Dendritic cell treated with granulocyte-macrophage colony-stimulating factor and Interleukin-4, amounts not matched to agents 40 ng/mL and 50 ng/mL, for 4 days (primary cell): ENCODE data around the gene CFAP141.

Source experiments
- H3K27ac Mint-ChIP-seq: one replicate; pipeline ENCODE4 v1.8.0; 2022; ENCODE audit warnings: mild to moderate bottlenecking, mixed read lengths
- H3K27me3 Mint-ChIP-seq: one replicate; pipeline ENCODE4 v1.8.0; 2022; ENCODE audit warnings: mild to moderate bottlenecking, mixed read lengths
- H3K36me3 Mint-ChIP-seq: one replicate; pipeline ENCODE4 v1.8.0; 2022; ENCODE audit warnings: low read depth, mixed read lengths
- H3K4me1 Mint-ChIP-seq: one replicate; pipeline ENCODE4 v1.8.0; 2022; ENCODE audit warnings: low read depth, mixed read lengths
- H3K4me3 Mint-ChIP-seq: one replicate; pipeline ENCODE4 v1.8.0; 2022; ENCODE audit warnings: mild to moderate bottlenecking, moderate library complexity, mixed read lengths
- H3K9me3 Mint-ChIP-seq: one replicate; pipeline ENCODE4 v1.8.0; 2022; ENCODE audit warnings: mixed read lengths
- intact Hi-C: fragments of 100-400 bp; cut with micrococcal nuclease; formaldehyde crosslinking; loops from one replicate; pipeline ENCODE4 v1.15.0; 2022

Gene CFAP141

DNA sequence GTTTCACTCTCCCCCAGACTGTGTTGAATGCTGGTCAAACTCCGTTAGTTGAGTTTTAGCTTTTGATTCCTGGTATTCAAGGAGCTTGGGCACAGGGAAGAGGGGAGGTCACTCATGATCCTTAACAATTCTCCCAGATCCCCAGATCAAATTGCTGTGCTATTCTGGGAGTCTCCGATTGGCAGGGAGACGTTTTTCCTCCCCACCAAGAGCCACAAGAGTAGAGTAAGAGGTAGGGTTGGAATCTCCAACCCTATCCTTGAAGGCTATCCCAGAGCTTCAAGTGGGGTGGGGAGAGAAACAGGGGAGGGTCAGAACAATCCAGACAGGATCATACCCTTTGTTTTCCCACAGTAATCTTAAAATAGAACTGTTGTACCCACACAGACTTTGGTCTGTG lies 13.7 kb downstream of the CFAP141 start:
- intact Hi-C loops: no loop called here
- H3K9me3 Mint-ChIP-seq: no peaks in the 10 kb centered on the region
- H3K27me3 Mint-ChIP-seq: peaks cover 9% of the 10 kb centered on the region
- no peak overlapping the region for H3K4me3 Mint-ChIP-seq
- H3K36me3 Mint-ChIP-seq: no peaks in the 10 kb centered on the region
- H3K27ac Mint-ChIP-seq: peak overlapping the region; percentile 44
- peaks cover 42% of the 10 kb centered on the region for H3K4me1 Mint-ChIP-seq

DNA sequence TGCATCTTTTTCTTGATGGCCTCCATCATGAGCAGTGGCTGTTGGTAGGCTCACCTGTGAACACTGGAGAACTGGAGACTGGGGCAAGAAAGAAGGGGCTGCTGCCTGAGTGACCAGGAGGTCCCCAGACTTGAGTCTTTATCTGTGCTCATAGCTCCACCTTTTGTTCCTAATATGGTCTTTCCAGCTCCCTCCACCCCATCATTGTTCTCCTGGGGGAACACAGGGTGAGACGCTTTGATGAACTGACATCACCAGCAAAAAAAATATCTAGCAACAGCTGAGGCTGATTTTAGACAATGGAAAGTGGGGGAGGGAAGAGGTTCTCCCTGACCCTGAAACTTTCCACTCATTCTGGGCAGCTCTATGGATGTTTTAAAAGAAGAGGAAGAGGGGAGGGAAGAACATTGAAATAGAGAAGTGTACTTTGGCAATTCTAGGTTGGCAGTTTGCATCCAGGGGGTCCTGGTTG lies 14.1 kb downstream of the CFAP141 start, which contains the start of gene TPM3:
Gene TPM3, minus strand, starts transcription at position 111 of the 472 bp plus-strand sequence. Its CDS starts 82 bp downstream, at position 29.
- Mint-ChIP-seq H3K27ac (peak within 1 kb of the TSS; percentile 44), H3K36me3 (no peaks in the 10 kb centered on the region), H3K27me3 (peaks cover 9% of the 10 kb centered on the region), H3K4me1 (peaks cover 42% of the 10 kb centered on the region), H3K9me3 (no peaks in the 10 kb centered on the region), H3K4me3 (no peak within 1 kb of the TSS)
- intact Hi-C loops: no loop called here

DNA sequence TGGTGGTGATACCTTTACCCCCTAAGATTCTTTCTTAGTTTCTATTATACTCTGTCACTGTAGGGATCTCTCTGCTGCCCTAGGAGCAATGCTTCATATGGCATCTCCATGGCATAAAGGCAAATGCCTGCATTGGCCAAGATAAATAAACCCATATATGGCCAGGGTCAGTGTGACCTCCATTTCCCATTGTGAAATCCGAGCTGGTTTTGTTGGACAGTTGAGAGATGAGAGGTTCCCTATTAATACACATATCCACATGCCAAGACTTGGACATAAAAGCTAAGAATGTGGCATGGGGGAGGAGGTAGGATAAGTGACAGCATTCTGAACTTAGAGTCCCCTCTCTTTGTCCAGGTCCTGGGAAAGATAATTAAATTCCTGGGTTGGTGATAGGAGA lies 15.6 kb downstream of the CFAP141 start:
- no peaks in the 10 kb centered on the region for H3K9me3 Mint-ChIP-seq
- H3K36me3 Mint-ChIP-seq: no peaks in the 10 kb centered on the region
- intact Hi-C loops: no loop called here
- H3K4me3 Mint-ChIP-seq: no peak overlapping the region
- H3K27me3 Mint-ChIP-seq: peaks cover 9% of the 10 kb centered on the region
- peaks cover 42% of the 10 kb centered on the region for H3K4me1 Mint-ChIP-seq
- H3K27ac Mint-ChIP-seq: no peak overlapping the region

DNA sequence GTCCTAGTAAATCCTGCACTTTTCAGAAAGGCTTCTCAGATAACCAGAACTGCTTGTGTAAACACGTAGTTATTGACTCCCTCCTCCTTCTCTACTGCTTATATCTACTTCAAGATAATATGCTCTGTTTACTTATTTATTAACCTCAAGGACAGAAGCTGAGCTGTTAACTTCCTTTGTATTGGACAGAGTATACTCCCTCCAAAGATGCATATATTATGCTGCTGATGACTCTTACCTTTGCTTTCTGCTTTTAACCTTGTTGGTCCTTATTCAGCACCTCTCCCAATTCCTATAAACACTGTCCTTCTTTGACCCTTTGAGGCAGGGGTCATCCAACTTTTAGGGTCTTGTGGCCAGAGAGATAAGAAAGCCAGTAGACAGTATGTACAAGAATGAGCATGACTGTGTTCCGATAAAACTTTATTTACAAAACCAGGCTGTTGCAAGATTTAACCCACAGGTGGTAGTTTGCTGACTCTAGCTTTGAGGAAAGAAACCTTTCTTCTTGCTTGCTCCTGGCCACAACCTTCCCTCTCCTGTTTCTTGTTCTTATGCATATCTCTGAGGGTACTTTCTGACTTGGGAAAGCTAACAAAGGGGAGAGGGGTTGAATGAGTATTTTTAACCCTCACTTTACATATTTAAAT lies 19.2 kb downstream of the CFAP141 start:
- H3K36me3 Mint-ChIP-seq: peaks cover 14% of the 10 kb centered on the region
- H3K4me1 Mint-ChIP-seq: peaks cover 22% of the 10 kb centered on the region
- no peak overlapping the region for H3K4me3 Mint-ChIP-seq
- intact Hi-C loops: no loop called here
- no peak overlapping the region for H3K27ac Mint-ChIP-seq
- no peaks in the 10 kb centered on the region for H3K9me3 Mint-ChIP-seq
- no peaks in the 10 kb centered on the region for H3K27me3 Mint-ChIP-seq

DNA sequence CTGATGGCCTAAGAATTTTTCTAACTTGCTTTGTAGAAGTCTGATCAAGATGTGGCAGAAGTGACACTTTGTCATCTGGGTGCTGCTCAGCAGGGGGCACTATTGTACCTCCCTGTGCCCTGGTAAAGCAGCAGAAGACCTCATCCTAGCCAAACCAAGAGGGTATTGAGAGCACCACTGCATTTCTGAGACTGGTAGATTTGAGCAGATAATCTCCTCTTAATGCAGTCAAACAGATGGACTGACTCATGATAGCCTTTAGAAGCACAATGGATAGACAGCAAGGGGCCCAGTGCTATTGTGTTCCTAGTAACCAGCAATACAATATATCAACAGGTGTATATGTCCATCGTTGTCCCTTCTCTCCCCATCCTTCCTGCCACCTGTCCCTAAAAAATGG lies 20.0 kb downstream of the CFAP141 start:
- Mint-ChIP-seq H3K9me3 (no peaks in the 10 kb centered on the region), H3K27me3 (no peaks in the 10 kb centered on the region), H3K36me3 (peaks cover 22% of the 10 kb centered on the region), H3K4me3 (no peak overlapping the region), H3K27ac (no peak overlapping the region), H3K4me1 (peaks cover 22% of the 10 kb centered on the region)
- intact Hi-C loops: no loop called here

DNA sequence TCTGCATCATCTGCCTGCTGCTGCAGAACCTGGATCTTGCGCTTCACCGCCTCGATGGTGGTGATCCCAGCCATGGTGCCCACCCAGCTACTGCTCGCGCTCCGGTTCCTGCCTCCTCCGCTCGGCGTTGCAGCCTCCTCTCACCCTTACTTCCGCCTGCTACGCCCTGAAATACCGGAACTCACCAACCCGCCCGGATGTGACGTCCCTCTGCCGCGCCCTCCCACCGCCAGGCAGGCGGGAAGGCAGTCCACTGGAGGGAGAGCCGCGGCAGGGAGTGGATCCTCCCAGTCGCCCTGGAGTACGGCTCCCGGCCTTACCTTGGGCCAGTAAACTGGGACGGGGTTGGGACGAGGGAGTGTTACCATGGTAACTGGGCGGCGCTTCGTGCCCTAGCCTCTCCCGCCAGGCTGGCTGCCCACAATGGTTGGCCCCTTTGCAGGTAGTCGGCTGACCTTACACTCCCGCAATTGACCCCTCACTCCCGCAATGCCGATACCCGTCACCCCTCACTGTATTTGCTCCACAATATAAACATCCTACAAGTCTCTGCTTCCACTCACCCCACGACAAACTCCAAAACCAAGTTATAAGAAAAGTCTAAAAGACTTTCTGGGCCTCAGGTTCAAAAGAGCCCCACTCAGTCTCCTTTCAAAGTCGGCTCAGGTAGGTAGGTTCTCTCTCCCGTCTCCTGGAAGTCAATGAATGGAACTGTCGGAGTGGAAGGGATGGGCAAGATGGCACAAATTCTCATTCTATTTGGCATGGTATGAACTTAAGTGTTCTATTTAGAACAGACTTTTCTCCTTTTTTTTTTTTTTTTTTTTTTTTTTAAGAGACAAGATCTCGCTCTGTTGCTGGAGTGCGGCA lies 22.9 kb downstream of the CFAP141 start:
- Mint-ChIP-seq H3K4me1 (peaks cover 45% of the 10 kb centered on the region), H3K4me3 (peak overlapping the region; percentile 99), H3K36me3 (peaks cover 48% of the 10 kb centered on the region), H3K9me3 (no peaks in the 10 kb centered on the region), H3K27ac (peak overlapping the region; percentile 97), H3K27me3 (no peaks in the 10 kb centered on the region)
- intact Hi-C loops: loop anchor here (2.0 to 5.0 kb wide), 2 partner anchors 38 to 191 kb away; partner anchors contain the start of genes RPS27 and UBAP2L

DNA sequence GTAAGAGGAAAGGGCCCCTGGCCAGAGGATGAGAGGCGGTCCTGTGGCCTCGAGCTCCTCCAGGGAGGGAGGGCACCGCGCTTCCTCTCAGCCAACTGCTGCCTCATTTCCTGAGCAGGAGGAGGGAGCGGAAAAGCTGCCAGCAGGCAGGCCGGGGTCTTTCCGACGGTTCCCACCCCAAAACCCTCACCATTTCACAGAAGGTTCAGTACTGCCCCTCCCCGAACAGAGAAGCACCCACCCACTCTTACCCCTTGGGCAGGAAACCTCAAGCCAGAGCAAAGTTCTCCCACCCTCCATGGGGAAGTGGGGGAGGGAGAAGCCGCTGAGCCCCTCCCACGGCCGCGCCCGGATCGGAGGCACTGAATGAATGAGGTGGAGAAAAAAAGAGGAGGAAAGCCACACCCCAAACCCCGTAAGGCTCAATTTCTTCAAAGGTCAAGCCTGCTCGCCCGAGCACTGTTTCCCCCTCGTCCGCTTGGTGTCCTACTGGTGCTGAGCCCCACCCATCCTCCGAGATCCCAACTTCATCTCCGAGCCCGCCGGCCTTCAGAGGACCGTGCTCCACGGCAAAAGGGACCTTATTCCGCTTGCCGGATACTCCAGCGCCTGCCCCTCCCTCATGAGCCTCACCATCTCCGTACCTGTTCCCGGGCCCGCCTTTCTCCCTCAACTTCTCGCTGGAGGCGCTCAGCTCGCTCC lies 23.6 kb downstream of the CFAP141 start:
- Mint-ChIP-seq H3K4me3 (peak overlapping the region; percentile 99), H3K36me3 (peaks cover 49% of the 10 kb centered on the region), H3K27me3 (no peaks in the 10 kb centered on the region), H3K4me1 (peaks cover 53% of the 10 kb centered on the region), H3K9me3 (no peaks in the 10 kb centered on the region), H3K27ac (peak overlapping the region; percentile 97)
- intact Hi-C loops: loop anchor here (1.0 to 5.0 kb wide), 3 partner anchors 38 to 190 kb away; partner anchors contain the start of genes HAX1, RPS27 and UBAP2L

DNA sequence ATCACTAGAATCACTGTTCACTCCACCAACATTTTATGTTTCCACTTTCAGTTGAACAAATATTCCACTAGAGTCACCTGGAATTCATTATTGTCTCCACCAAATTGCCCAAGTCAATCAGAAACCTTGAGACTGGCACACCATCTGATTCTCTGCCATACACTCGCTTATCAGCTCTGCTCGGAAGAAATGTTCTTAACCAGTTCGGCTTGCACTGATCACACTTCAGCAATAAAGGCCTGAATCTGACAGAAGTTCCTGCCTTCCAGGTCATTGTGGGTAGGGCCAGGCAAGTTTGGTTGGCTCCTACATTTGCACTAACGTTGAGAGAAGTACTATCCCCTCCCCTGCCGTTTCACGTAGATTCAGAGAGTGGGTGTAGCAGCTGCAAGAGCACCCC lies 24.2 kb downstream of the CFAP141 start:
- intact Hi-C loops: loop anchor here (1.0 to 5.0 kb wide), 3 partner anchors 39 to 190 kb away; partner anchors contain the start of genes HAX1, RPS27 and UBAP2L
- Mint-ChIP-seq H3K27ac (peak overlapping the region; percentile 97), H3K9me3 (no peaks in the 10 kb centered on the region), H3K4me3 (peak overlapping the region; percentile 99), H3K27me3 (no peaks in the 10 kb centered on the region), H3K36me3 (peaks cover 54% of the 10 kb centered on the region), H3K4me1 (peaks cover 59% of the 10 kb centered on the region)

DNA sequence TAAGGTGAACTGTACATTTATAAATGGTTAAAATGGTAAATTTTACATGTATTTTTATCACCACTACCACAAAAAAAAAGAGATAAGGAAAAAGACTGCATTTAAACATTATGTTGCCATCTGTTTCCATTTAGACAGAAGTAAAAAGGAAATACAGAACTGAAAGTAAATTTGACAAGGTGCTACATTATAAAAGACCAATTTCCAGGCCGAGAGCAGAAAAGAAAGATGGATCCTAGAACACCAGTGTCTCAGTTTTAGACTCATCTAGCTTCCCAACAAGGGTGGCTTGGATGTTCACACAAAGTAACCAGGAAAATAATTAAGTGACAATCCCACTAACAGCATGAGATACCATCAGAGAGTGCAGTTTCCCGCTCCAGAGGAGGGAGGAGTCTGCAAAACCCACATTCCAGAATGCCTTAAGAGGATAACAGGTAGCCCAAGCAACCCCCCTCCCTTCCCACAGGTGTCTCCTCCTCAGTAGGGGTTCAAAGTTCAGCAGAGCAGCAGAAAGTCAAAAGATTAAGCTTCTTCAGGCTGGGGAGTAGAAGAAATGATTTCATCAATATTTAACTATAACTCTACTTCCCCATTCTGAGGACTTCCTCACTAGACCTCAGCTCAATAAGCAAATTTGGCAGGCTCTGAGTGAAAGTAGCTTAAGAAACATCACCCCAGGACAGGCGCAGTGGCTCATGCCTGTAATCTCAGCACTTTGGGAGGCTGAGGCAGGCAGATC lies 26.0 kb downstream of the CFAP141 start:
- Mint-ChIP-seq H3K4me3 (peak overlapping the region; percentile 99), H3K27me3 (no peaks in the 10 kb centered on the region), H3K4me1 (peaks cover 76% of the 10 kb centered on the region), H3K36me3 (peaks cover 73% of the 10 kb centered on the region), H3K9me3 (no peaks in the 10 kb centered on the region), H3K27ac (peak overlapping the region; percentile 97)
- intact Hi-C loops: loop anchor here (5.0 kb wide), 1 partner anchor 188 kb away; the partner anchor contains the start of gene RPS27

DNA sequence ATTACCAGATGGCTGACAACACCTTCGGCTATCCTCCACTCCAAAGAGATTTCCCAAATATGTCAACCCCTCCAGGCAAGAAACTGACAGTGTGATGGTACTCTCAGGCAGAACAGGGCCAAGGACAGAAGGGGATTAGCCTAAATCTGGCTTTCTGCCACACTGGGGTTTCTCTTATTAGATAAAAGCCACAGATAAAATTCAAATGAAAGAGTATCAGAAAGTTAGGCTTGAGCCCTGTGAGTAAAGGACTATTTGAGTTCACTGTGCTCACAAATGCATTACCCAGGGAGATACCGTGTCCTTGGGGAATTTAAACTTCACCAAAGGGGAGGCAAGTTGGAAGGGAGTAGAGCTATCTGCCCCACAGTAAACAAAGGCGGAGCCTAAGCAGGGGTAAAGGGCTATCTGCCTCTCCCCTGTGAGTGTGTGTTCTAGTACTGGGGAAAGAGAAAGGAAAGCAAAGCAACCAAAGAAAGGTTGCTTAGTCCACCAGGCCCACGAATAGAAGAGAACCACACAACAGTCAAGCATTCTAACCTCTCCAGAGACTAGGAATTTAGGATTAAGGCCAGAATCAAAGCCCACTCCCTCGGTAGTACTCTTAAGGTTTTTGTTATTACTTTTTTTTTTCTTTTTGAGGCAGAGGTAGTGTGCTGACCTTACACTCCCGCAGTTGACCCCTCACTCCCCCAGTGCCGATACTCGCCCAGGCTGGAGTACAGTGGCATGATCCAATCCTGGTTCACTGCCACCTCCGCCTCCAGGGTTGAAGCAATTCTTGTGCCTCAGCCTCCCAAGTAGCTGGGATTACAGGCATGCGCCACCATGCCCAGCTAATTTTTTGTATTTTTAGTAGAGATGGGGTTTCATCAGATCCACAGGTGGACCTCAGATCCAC lies 27.0 kb downstream of the CFAP141 start:
- intact Hi-C loops: no loop called here
- peaks cover 83% of the 10 kb centered on the region for H3K4me1 Mint-ChIP-seq
- H3K4me3 Mint-ChIP-seq: peak overlapping the region; percentile 99
- H3K9me3 Mint-ChIP-seq: no peaks in the 10 kb centered on the region
- H3K27ac Mint-ChIP-seq: peak overlapping the region; percentile 97
- H3K27me3 Mint-ChIP-seq: no peaks in the 10 kb centered on the region
- H3K36me3 Mint-ChIP-seq: peaks cover 82% of the 10 kb centered on the region

DNA sequence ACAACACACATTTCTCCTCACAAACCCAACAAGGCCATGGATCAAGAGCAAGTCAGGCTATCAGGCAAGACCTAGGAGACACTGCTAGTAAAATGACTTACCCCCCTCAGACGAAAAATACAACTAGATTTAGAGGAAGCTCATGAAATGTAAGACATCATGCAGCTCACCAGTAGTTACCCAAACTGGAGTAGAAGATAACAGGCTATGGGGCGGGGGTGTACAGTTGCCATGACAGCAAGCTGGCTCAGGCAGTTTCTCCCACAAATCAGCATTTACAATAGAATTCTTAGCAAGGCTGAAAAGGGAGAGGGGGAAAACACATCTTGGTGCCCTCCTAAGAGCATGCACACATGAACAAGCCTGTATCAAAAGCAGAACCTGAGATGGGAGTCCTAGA lies 28.1 kb downstream of the CFAP141 start:
- Mint-ChIP-seq H3K27me3 (no peaks in the 10 kb centered on the region), H3K9me3 (no peaks in the 10 kb centered on the region), H3K4me1 (peaks cover 76% of the 10 kb centered on the region), H3K36me3 (peaks cover 87% of the 10 kb centered on the region), H3K27ac (peak overlapping the region; percentile 97), H3K4me3 (peak overlapping the region; percentile 99)
- intact Hi-C loops: no loop called here

DNA sequence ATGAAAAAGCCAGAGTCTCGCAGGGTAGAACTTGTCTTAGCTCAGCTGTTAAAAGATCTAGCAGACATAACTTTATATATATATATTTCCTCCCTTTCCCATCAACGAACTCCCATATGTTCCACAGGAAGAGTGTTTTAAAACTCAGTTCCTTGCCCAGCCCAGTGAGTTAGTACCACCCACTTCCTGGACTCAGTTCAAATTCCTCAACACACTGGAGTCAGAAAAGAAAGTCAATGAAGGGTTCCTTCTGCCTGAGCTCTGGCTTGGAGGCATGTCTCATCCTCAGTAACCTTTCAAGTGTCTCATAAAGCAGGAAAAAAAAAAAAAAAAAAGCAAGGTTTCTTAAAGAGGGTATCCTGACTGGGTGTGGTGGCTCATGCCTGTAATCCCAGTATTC lies 29.8 kb downstream of the CFAP141 start:
- Mint-ChIP-seq H3K27ac (peak overlapping the region; percentile 97), H3K27me3 (no peaks in the 10 kb centered on the region), H3K9me3 (no peaks in the 10 kb centered on the region), H3K4me1 (peaks cover 84% of the 10 kb centered on the region), H3K4me3 (peak overlapping the region; percentile 66), H3K36me3 (peaks cover 87% of the 10 kb centered on the region)
- intact Hi-C loops: no loop called here
